PFSK-1 (cell line): Measurements from ENCODE around the gene UBR4.

Source experiments
- FOXP2 ChIP-seq: optimal IDR thresholded peaks from 2 replicates; pipeline ENCODE3; 2011; ENCODE audit warnings: borderline replicate concordance, control low read depth, inconsistent platforms; ENCODE audit not compliant: insufficient read depth; ENCODE audit errors: extremely low read length, extremely low read depth
- POLR2AphosphoS5 ChIP-seq: IDR thresholded peaks from 2 replicates; pipeline ENCODE4 v1.6.1; 2012; ENCODE audit warnings: low read depth, mild to moderate bottlenecking, control low read depth, low read length, moderate library complexity
- REST ChIP-seq, 2 experiments: IDR thresholded peaks; 2 replicates each; pipeline versions ENCODE4 v1.6.1 to v1.8.0; 2011 to 2012; ENCODE audit warnings: low read depth in 2 of 2, low read length in 2 of 2, control low read depth in 1 of 2, inconsistent platforms in 1 of 2, mild to moderate bottlenecking in 1 of 2, moderate library complexity in 1 of 2; ENCODE audit not compliant: insufficient read depth in 1 of 2
- SIN3A ChIP-seq: IDR thresholded peaks from 2 replicates; pipeline ENCODE4 v1.6.1; 2012; ENCODE audit warnings: mild to moderate bottlenecking, low read length, moderate library complexity, borderline replicate concordance; ENCODE audit not compliant: insufficient read depth
- TAF1 ChIP-seq: IDR thresholded peaks from 2 replicates; pipeline ENCODE4 v1.6.1; 2012; ENCODE audit warnings: low read length, control low read depth, borderline replicate concordance; ENCODE audit not compliant: insufficient read depth

UBR4 gene

GRCh38 chr1:19035377-19036040, 174.6 kb downstream of the UBR4 start:
- TF ChIP-seq POLR2AphosphoS5 (no peak), FOXP2 (no peak), TAF1 (no peak), SIN3A (no peak), REST (IDR thresholded peaks at IDR 0.05; ENCODE audit: insufficient read depth in 1 of 2, low read depth in 2 of 2, low read length in 2 of 2) (no peak)

GRCh38 chr1:19034721-19035120, 175.3 kb downstream of the UBR4 start:
- TF ChIP-seq POLR2AphosphoS5: no peak
- no peak for TF ChIP-seq TAF1
- TF ChIP-seq FOXP2: no peak
- no peak for TF ChIP-seq REST (IDR thresholded peaks at IDR 0.05; ENCODE audit: insufficient read depth in 1 of 2, low read depth in 2 of 2, low read length in 2 of 2)
- TF ChIP-seq SIN3A: no peak

DNA sequence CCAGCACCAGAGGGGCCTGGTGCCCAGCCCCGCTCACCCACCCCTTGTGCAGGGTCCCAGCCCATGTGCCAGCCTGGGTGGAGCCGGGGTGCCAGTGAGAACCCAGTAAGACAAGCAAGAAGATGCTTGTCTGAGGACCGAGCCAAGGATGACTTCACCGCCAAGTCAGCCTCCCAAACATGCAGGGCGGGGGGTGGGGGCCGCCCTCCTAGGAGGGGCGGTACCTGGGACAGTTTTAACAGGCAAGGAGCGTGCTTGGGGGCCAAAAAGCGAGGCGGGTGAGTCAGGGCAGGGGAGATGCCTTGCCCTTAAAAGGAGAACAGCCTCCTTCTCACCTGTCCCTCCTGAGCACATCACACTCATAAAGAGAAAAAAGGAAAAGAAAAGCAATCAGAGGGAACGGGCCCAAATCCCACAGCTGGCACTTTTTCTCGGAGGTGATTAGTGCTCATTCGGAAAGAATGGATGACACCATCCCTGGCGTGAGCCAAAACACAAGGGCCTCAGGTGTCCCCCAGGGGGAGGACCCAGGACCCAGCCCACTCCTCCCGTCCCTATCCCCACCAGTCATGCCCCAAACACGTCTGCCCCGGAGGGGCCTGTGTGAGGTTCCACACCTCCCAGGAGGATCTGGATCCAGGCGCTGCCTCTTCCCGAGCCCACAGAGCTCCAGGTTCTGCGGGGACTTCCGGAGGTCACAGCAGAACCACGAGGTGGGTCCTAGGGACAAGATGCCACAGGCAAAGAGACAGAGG, 176.0 kb downstream of the UBR4 start:
- no peak for TF ChIP-seq POLR2AphosphoS5
- no peak for TF ChIP-seq SIN3A

DNA sequence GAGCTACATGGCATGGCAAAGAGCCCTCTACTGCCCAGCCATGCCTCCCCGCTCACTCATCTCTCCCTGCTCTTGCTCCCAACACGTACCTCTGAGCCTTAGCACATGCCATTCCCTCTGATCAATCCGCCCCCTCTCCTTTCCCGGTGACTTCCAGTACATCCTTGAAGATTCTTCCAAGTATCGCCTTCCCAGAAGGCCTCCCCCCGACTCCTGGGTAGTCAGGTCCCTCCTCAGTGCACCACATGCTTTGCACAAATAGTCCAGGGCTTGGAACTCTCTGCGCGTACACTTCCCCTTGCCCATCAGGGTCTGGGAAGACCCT, 176.6 kb downstream of the UBR4 start:
- TF ChIP-seq FOXP2: no peak
- no peak for TF ChIP-seq POLR2AphosphoS5
- no peak for TF ChIP-seq SIN3A
- TF ChIP-seq TAF1: no peak
- TF ChIP-seq REST (IDR thresholded peaks at IDR 0.05; ENCODE audit: insufficient read depth in 1 of 2, low read depth in 2 of 2, low read length in 2 of 2): no peak

DNA sequence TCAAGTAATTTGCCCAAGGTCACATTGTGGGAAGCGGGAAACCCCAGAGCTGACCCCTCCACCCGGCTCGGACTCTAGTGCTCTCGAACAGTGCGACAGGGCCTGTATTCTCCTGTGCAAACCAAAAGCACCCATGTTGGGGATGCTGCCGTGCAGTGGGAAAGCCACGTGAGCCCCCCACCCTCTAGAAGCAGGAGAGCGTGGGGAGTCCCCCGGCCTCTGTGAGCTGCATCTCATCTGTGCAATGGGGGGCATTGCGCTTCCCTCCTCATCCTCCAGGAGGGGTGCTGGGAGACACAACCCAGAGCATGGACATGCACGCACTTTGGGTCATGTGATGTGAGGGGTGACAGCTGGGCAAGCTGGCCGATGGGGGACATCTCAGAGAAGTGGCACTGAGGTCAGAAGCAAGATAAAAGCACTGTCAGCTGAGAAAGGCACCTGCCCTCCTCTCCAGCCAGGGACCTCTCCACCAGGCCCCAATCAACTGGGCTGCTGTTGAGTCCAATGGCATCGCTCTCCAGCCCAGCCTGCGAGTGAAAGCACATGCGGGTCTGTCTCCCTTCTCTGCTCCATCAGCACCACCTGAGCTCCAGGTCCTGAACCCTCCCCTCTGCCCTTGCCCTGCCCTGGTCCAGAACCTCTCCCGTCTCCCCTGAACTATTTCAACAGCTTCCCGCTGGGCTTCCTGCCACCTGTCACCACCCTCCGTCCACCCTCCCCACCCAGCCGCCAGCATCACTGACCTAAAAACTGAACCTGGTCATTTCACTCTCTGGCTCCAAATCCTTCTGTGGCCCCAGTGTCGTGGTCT, 177.2 kb downstream of the UBR4 start:
- no peak for TF ChIP-seq SIN3A
- TF ChIP-seq TAF1: no peak
- TF ChIP-seq REST (IDR thresholded peaks at IDR 0.05; ENCODE audit: insufficient read depth in 1 of 2, low read depth in 2 of 2, low read length in 2 of 2): no peak
- TF ChIP-seq POLR2AphosphoS5: no peak
- TF ChIP-seq FOXP2: no peak
